AG04450 (cell line): ENCODE results near the gene TRABD. TPM values are rescaled to one million over a fixed set of nuclear protein-coding genes. Genes with fewer than 3 reads are reported as not detected.

ENCODE experiments used
- CTCF ChIA-PET: fragments of 300-600, 350-600 bp; formaldehyde crosslinking; extraction: SDS; loops from one replicate; lab custom pipeline; 2022; ENCODE audit warnings: antibody characterized with exemption, inconsistent platforms; lab: Charles Lee
- POLR2A ChIA-PET: fragments of 350-600 bp; formaldehyde crosslinking; extraction: SDS; loops from one replicate; lab custom pipeline; 2021; ENCODE audit warnings: antibody characterized with exemption, inconsistent platforms; lab: Yijun Ruan, JAX
- DNase-seq: peaks from one replicate; pipeline ENCODE4 v3.0.0-alpha.2; 2011; ENCODE audit warnings: low read depth, low spot score
- H3K27ac ChIP-seq: one replicate; pipeline ENCODE4 v1.5.1; 2012; ENCODE audit warnings: low read depth, low read length, control low read depth
- H3K27me3 ChIP-seq: one replicate; pipeline ENCODE4 v1.6.0; 2012; ENCODE audit warnings: low read length; ENCODE audit not compliant: control insufficient read depth, insufficient read depth
- H3K4me3 ChIP-seq: 2 replicates; pipeline ENCODE4 v1.5.1; 2011; ENCODE audit warnings: mild to moderate bottlenecking, low read depth, low read length, control low read depth
- H3K9me3 ChIP-seq: 2 replicates; pipeline ENCODE4 v1.5.1; 2012; ENCODE audit warnings: low read length; ENCODE audit not compliant: control insufficient read depth, insufficient read depth
- polyA plus RNA-seq: library from polyadenylated mRNA; depleted of rRNA; stranded (reverse); fragments of >200 nt; gene quantifications from 2 replicates; pipeline ENCODE4 v1.2.3, GENCODE V29; 2011
- TF ChIP-seq, protein P1 (sequence below): IDR thresholded peaks from 2 replicates; pipeline ENCODE4 v1.5.1; 2011; ENCODE audit warnings: low read depth, low read length, control low read depth, inconsistent platforms

The TRABD gene
- polyA plus RNA-seq, 1 experiment = 8.7 TPM

DNA sequence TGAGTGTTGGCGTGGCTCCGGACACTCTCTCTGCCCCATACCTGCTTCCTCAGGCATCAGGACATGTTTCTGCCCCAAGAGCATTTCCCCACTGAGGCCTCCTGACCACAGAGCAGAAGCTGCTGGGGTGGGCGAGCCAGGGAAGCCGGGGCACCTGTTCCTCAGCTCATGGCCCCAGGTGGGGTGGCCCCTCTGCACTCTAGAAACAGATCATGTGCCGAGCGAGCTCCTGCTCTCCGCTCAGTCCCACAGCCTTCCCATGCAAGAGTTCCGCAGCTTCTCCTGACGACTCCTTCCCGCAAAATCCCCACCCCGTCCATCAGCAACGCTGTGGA, 37.6 kb upstream of the TRABD start:
- no peak overlapping the region for H3K4me3 ChIP-seq
- TF ChIP-seq, protein P1, sequence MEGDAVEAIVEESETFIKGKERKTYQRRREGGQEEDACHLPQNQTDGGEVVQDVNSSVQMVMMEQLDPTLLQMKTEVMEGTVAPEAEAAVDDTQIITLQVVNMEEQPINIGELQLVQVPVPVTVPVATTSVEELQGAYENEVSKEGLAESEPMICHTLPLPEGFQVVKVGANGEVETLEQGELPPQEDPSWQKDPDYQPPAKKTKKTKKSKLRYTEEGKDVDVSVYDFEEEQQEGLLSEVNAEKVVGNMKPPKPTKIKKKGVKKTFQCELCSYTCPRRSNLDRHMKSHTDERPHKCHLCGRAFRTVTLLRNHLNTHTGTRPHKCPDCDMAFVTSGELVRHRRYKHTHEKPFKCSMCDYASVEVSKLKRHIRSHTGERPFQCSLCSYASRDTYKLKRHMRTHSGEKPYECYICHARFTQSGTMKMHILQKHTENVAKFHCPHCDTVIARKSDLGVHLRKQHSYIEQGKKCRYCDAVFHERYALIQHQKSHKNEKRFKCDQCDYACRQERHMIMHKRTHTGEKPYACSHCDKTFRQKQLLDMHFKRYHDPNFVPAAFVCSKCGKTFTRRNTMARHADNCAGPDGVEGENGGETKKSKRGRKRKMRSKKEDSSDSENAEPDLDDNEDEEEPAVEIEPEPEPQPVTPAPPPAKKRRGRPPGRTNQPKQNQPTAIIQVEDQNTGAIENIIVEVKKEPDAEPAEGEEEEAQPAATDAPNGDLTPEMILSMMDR = no peak
- H3K9me3 ChIP-seq = no peaks in the 10 kb centered on the region; the same call in 1 of the 2 replicates
- CTCF ChIA-PET = interaction anchor here (0.8 to 1.2 kb wide), 3 partner anchors 39 to 83 kb away, joined by 3 read pairs; no protein-coding TSS in a partner anchor
- H3K27ac ChIP-seq = no peak overlapping the region
- no peak for DNase-seq
- H3K27me3 ChIP-seq = no peaks in the 10 kb centered on the region
- POLR2A ChIA-PET = no interaction called here

DNA sequence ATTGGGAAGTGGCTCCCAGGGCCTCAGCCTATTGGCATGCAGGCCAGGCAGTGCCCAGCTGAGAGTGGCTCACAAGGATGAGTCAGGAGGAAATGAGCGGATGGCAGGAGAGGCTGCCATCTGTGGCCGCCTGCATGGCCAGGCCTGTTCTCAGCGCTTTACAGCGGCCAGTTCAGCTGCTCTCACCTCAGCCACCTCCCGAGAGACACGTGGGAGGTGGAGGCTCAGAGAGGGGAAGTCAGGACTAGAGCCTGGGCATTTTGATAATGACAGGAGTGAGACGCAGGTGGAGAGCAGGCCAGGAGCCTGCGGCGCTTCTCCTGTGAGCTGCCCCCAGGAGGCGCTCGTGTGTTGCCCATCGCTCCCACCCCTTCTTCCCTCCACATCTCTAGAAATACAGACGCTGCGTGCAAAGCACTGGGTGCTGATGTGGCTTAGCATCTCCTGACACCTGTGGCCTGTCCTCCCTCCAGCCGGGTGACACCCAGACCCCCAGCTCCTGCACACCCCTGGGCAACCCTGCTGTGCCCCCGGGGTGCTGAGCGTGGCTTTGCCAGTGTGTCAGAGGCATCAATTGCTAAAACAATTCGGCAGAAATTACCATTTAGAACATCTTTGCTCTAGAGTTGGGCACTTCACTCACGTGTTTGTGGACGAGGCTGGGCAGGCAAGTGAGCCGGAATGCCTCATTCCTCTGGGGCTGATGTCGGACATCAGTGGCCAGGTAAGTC, 36.6 kb upstream of the TRABD start:
- no peak overlapping the region for H3K4me3 ChIP-seq
- no peaks in the 10 kb centered on the region; the same call in 1 of the 2 replicates for H3K9me3 ChIP-seq
- H3K27me3 ChIP-seq = peaks cover 2% of the 10 kb centered on the region
- POLR2A ChIA-PET = no interaction called here
- no peak overlapping the region for H3K27ac ChIP-seq
- TF ChIP-seq, protein P1 = peak; percentile 57
- no peak for DNase-seq
- CTCF ChIA-PET = interaction anchor here (0.8 to 1.2 kb wide), 3 partner anchors 38 to 82 kb away, joined by 3 read pairs; no protein-coding TSS in a partner anchor

DNA sequence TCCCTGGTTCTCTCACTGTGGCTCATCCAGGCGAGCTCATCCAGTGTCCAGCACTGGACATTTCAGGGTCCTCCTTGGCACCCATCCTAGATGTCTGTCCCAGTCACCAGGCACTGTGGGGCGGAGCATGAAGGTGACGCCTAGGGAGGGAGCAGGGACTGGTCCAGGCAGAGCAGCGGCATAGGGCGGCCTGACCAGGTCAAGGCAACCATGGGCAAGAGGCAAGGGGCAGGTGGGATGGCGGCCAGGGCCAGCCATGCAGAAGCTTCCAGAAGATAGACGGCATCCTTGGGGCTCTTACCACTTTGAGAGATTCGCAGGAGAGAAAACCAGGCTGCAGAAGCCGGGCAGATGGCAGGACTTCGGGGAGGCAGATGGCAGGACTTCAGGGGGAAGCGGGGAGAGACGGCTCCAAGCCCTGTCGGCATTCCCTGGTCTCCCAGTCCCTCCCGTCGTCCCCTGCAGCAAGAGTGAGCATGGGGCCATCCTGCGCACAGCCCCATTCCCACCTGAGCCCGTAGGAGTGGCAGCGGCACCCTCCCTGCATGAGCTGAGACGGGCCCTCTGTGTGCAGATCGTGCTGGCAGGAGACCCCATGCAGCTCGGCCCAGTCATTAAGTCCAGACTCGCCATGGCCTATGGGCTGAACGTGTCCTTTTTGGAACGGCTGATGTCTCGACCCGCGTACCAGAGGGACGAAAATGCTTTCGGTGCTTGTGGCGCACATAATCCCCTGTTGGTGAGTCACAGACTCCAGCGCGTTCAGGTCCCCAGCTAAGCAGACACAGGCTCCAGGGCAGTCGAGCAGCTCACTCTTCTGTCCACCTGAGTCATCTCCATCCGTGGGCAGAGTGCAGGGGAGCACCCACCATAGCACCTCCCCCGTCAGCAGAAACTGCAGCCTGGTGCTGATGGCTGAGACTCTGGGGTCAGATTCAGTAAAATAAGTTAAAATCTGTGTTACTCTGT, 35.3 kb upstream of the TRABD start:
- no peak for DNase-seq
- Histone ChIP-seq H3K9me3 (no peaks in the 10 kb centered on the region; the same call in 1 of the 2 replicates), H3K27me3 (peaks cover 2% of the 10 kb centered on the region), H3K27ac (no peak overlapping the region), H3K4me3 (no peak overlapping the region)
- CTCF ChIA-PET = no interaction called here
- POLR2A ChIA-PET = no interaction called here
- TF ChIP-seq, protein P1 = no peak

DNA sequence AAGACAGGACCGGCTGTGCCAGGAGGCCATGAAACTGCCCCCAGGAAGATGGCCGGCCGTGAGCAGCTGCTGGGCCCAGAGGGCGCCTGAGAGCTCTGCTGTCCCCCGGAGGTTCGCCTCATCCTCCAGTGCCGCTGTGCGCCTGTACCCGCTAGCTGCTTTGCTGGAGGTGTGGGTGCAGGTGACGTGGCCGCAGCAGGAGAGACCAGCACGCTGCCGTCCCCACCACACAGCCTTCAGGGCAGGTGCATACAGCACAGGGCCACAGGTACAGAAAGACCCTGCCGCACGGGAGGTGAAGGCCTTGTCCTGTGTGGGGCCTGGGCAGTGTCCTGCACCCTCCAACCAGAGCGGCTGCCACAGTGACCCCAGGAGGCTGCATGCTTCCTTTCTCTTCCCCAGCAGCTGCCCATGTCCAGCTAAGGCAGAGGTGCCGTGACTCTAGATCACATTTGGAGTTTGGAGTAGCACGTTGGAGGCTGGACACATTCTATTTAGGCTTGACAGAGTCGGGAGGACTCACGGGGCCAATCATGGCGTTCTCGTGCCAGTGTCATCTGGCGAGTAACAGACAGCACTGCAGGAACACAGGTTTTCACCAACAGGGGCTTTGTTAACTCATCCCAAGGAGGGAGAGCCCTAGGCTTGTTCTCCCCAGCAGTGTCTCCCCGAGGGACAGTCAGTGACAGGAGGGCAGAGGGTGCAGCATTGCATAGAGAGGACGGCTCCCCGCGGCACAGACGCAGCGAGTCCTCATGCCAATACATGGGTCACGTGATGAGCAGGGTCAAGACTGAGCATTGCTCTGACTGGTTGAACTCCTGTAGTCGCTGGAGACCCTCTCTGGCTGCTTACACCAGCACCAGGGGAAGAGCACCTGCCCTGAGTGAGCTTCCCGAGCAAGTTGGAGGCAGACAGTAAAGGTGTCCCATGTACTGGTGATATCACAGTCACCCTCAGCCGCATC, 33.9 kb upstream of the TRABD start:
- no peak overlapping the region for H3K27ac ChIP-seq
- DNase-seq = no peak
- no peaks in the 10 kb centered on the region; the same call in 1 of the 2 replicates for H3K9me3 ChIP-seq
- no peak overlapping the region for H3K4me3 ChIP-seq
- ChIA-PET POLR2A (interaction anchor here (0.6 kb wide), 1 partner anchor 180 kb away, joined by 6 read pairs; no protein-coding TSS in a partner anchor), CTCF (no interaction called here)
- TF ChIP-seq, protein P1 = no peak
- peaks cover 2% of the 10 kb centered on the region for H3K27me3 ChIP-seq
